ENCODE data around the gene ATP6V1F. TPM values are rescaled to one million over a fixed set of nuclear protein-coding genes. Genes with fewer than 3 reads are reported as not detected.

The ATP6V1F gene
- total RNA-seq, 1 experiment from 2014 or later: 169 TPM

- H3K27me3 ChIP-seq (ENCODE audit: insufficient read depth, low read depth): no peaks in the 10 kb centered on the region
- POLR2A ChIA-PET (ENCODE audit: unreplicated experiment): interaction anchor here (0.7 kb wide), 1 partner anchor 26 kb away, joined by 4 read pairs; no protein-coding TSS in a partner anchor
- peak overlapping the region; percentile 28; the same call in 1 of the 2 replicates for H3K4me2 ChIP-seq
- TF ChIP-seq EZH2 (IDR thresholded peaks at IDR 0.05; ENCODE audit: low read depth) (no peak), CTCF (conservative IDR thresholded peaks at IDR 0.05) (no peak)
- CTCF ChIA-PET: interaction anchor here (0.5 to 0.9 kb wide), 4 partner anchors 42 to 67 kb away, joined by 3 to 7 read pairs (median 4); no protein-coding TSS in a partner anchor
- no peaks in the 10 kb centered on the region for H3K79me2 ChIP-seq (ENCODE audit: low read depth)
- peak in 1 of 2 experiments; percentile 33 for DNase-seq
- BruUV-seq (replicated peaks): no TSS peak
- no peaks in the 10 kb centered on the region for H3K9me3 ChIP-seq (ENCODE audit: insufficient read depth, low read depth)
- H3K9me2 ChIP-seq (ENCODE audit: insufficient read depth): no peaks in the 10 kb centered on the region
- intact Hi-C loops (cut with micrococcal nuclease; ENCODE audit: unreplicated experiment): loop anchor here (5.0 kb wide), 1 partner anchor 59 kb away; no protein-coding TSS in a partner anchor
- no peaks in the 10 kb centered on the region for H4K20me1 ChIP-seq (ENCODE audit: insufficient read depth)
- H3K36me3 ChIP-seq (ENCODE audit: low read depth): no peaks in the 10 kb centered on the region
- no peak overlapping the region for H3K4me3 ChIP-seq
- peaks cover 33% of the 10 kb centered on the region for H3K4me1 ChIP-seq (replicated peaks; ENCODE audit: insufficient read depth)
- H3K27ac ChIP-seq: no peak overlapping the region
- H3F3A ChIP-seq (ENCODE audit: insufficient read depth, low read depth): peaks cover 6% of the 10 kb centered on the region
- H2AFZ ChIP-seq: no peak overlapping the region
Observed at GRCh38 chr7:128833148-128833945, 29.3 kb upstream of the ATP6V1F start.

- intact Hi-C loops (cut with micrococcal nuclease; ENCODE audit: unreplicated experiment): loop anchor here (5.0 kb wide), 1 partner anchor 58 kb away; no protein-coding TSS in a partner anchor
- Histone ChIP-seq H3K27me3 (ENCODE audit: insufficient read depth, low read depth) (no peaks in the 10 kb centered on the region), H2AFZ (no peak overlapping the region), H3F3A (ENCODE audit: insufficient read depth, low read depth) (peaks cover 6% of the 10 kb centered on the region), H3K9me2 (ENCODE audit: insufficient read depth) (no peaks in the 10 kb centered on the region), H3K9me3 (ENCODE audit: insufficient read depth, low read depth) (no peaks in the 10 kb centered on the region), H3K4me3 (no peak overlapping the region), H3K79me2 (ENCODE audit: low read depth) (no peaks in the 10 kb centered on the region), H4K20me1 (ENCODE audit: insufficient read depth) (no peaks in the 10 kb centered on the region), H3K4me1 (replicated peaks; ENCODE audit: insufficient read depth) (peaks cover 27% of the 10 kb centered on the region), H3K27ac (no peak overlapping the region), H3K36me3 (ENCODE audit: low read depth) (no peaks in the 10 kb centered on the region), H3K4me2 (peak overlapping the region; percentile 28; the same call in 1 of the 2 replicates)
- DNase-seq: no peak
- CTCF ChIA-PET: no interaction called here
- POLR2A ChIA-PET (ENCODE audit: unreplicated experiment): interaction anchor here (0.7 to 0.8 kb wide), 2 partner anchors 27 to 510 kb away, joined by 4 read pairs; no protein-coding TSS in a partner anchor
- TF ChIP-seq CTCF (conservative IDR thresholded peaks at IDR 0.05): no peak
- TF ChIP-seq EZH2 (IDR thresholded peaks at IDR 0.05; ENCODE audit: low read depth): no peak
- BruUV-seq (replicated peaks): no TSS peak
Observed at GRCh38 chr7:128833946-128834325, 28.7 kb upstream of the ATP6V1F start.

GRCh38 chr7:128835231-128835751, 27.4 kb upstream of the ATP6V1F start:
- Histone ChIP-seq H2AFZ (no peak overlapping the region), H3K36me3 (ENCODE audit: low read depth) (no peaks in the 10 kb centered on the region), H3K9me2 (ENCODE audit: insufficient read depth) (no peaks in the 10 kb centered on the region), H4K20me1 (ENCODE audit: insufficient read depth) (no peaks in the 10 kb centered on the region), H3F3A (ENCODE audit: insufficient read depth, low read depth) (peaks cover 6% of the 10 kb centered on the region; the same call in 1 of the 2 replicates), H3K27ac (no peak overlapping the region), H3K4me3 (no peak overlapping the region), H3K4me2 (no peak overlapping the region), H3K79me2 (ENCODE audit: low read depth) (no peaks in the 10 kb centered on the region), H3K27me3 (ENCODE audit: insufficient read depth, low read depth) (no peaks in the 10 kb centered on the region), H3K4me1 (replicated peaks; ENCODE audit: insufficient read depth) (peaks cover 18% of the 10 kb centered on the region), H3K9me3 (ENCODE audit: insufficient read depth, low read depth) (no peaks in the 10 kb centered on the region)
- BruUV-seq (replicated peaks): no TSS peak
- ChIA-PET CTCF (interaction anchor here (0.6 kb wide), 1 partner anchor 51 kb away, joined by 3 read pairs; no protein-coding TSS in a partner anchor), POLR2A (ENCODE audit: unreplicated experiment) (interaction anchor here (0.6 to 0.7 kb wide), 2 partner anchors 18 to 26 kb away, joined by 5 to 6 read pairs; no protein-coding TSS in a partner anchor)
- DNase-seq: no peak
- intact Hi-C loops (cut with micrococcal nuclease; ENCODE audit: unreplicated experiment): no loop called here
- no peak for TF ChIP-seq CTCF (conservative IDR thresholded peaks at IDR 0.05)
- no peak for TF ChIP-seq EZH2 (IDR thresholded peaks at IDR 0.05; ENCODE audit: low read depth)

All from PC-9 (cell line).